Measurements from ENCODE around the gene TMC4. TPM values are rescaled to one million over a fixed set of nuclear protein-coding genes. Genes with fewer than 3 reads are reported as not detected.
"Not testable (repeated sequence)": the region's sequence is repeated elsewhere in the genome, so short reads cannot be mapped to it uniquely, and the experiment has no call there.

TMC4 gene
- polyA plus RNA-seq, 3 donors = 1.5 to 2.5 (median 2.1) TPM

DNA sequence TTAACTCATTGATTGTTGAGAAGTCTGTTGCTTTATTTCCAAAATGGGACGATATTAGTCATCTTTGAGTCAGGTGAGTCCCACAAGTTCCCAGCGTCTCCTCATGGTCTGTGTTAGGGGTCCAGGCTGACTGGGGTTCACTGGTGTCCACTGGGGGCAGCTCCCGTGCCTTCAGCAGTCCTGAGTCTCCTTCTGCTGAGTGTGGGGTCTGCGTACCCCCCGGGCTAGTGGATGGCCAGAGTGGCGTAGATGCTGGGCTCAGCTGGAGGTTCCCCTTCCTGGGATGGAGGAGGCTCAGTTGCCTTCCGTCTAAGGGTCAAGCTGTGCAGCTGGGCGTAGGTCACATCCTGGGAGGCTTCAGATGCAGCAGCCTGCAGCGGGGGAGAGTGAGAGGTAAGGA, 43.9 kb upstream of the TMC4 start:
- Histone ChIP-seq H4K20me1 (ENCODE audit: insufficient read depth, low read length) (peaks cover 26% of the 10 kb centered on the region), H3K27ac (ENCODE audit: low read depth in 1 of 2, low read length in 2 of 2) (peak overlapping the region in 1 of 2 donors; percentile 54), H3K36me3 (replicated peaks in 1 of 2; ENCODE audit: control insufficient read depth in 1 of 2, insufficient read depth in 2 of 2, low read length in 2 of 2) (peaks cover 36 to 41% of the 10 kb centered on the region in 2 donors), H3K9ac (ENCODE audit: insufficient read depth, low read length, poor library complexity, severe bottlenecking) (no peak overlapping the region), H3K4me1 (ENCODE audit: control insufficient read depth in 1 of 2, insufficient read depth in 2 of 2, low read length in 2 of 2) (peaks cover 25 to 58% of the 10 kb centered on the region in 2 donors), H3K9me3 (replicated peaks in 1 of 2; ENCODE audit: control insufficient read depth in 1 of 2, insufficient read depth in 1 of 2, low read length in 2 of 2) (no peaks in the 10 kb centered on the region), H3K4me3 (replicated peaks in 1 of 3; ENCODE audit: low read depth in 2 of 3, low read length in 3 of 3) (no peak overlapping the region), H2AFZ (ENCODE audit: insufficient read depth, low read depth, low read length, poor library complexity, severe bottlenecking) (no peak overlapping the region), H3K27me3 (ENCODE audit: control insufficient read depth in 2 of 2, insufficient read depth in 2 of 2, low read length in 2 of 2) (no peaks in the 10 kb centered on the region), H3K4me2 (replicated peaks; ENCODE audit: extremely low read depth, low read length, poor library complexity, severe bottlenecking) (no peak overlapping the region), H3K79me2 (ENCODE audit: insufficient read depth, low read length) (peaks cover 38% of the 10 kb centered on the region)
- TF ChIP-seq, protein P1, sequence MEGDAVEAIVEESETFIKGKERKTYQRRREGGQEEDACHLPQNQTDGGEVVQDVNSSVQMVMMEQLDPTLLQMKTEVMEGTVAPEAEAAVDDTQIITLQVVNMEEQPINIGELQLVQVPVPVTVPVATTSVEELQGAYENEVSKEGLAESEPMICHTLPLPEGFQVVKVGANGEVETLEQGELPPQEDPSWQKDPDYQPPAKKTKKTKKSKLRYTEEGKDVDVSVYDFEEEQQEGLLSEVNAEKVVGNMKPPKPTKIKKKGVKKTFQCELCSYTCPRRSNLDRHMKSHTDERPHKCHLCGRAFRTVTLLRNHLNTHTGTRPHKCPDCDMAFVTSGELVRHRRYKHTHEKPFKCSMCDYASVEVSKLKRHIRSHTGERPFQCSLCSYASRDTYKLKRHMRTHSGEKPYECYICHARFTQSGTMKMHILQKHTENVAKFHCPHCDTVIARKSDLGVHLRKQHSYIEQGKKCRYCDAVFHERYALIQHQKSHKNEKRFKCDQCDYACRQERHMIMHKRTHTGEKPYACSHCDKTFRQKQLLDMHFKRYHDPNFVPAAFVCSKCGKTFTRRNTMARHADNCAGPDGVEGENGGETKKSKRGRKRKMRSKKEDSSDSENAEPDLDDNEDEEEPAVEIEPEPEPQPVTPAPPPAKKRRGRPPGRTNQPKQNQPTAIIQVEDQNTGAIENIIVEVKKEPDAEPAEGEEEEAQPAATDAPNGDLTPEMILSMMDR (IDR thresholded peaks at IDR 0.05) = no peak
- no peak for DNase-seq
- H3K4me3 Mint-ChIP-seq = no peak overlapping the region
- peaks cover 0 to 5% (median 0%) of the 10 kb centered on the region in 3 donors for H3K27me3 Mint-ChIP-seq (ENCODE audit: low read depth in 3 of 3)
- no peaks in the 10 kb centered on the region for H3K9me3 Mint-ChIP-seq
- WGBS (ENCODE audit: insufficient coverage) = 95% methylated on average over 4 of the region's 9 CpGs
- H3K27ac Mint-ChIP-seq = peak overlapping the region in 6 of 7 donors; percentile 25 to 65 (median 61)
- intact Hi-C loops (cut with micrococcal nuclease) = no loop called here
- H3K4me1 Mint-ChIP-seq = peaks cover 60% of the 10 kb centered on the region
- peaks cover 55 to 61% of the 10 kb centered on the region in 2 donors for H3K36me3 Mint-ChIP-seq

DNA sequence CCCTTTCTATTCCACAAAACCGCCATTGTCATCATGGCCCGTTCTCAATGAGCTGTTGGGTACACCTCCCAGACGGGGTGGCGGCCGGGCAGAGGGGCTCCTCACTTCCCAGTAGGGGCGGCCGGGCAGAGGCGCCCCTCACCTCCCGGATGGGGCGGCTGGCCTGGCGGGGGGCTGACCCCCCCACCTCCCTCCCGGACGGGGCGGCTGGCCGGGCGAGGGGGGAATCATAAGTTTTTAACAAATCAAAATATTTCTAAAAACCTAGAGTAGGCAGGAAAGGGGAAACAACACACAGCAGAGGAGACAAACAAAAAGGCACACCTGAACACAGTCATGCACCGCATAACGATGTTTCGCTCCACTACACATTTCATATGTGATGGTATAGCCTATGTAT, 41.8 kb upstream of the TMC4 start:
- not testable (repeated sequence) for H2AFZ ChIP-seq (ENCODE audit: insufficient read depth, low read depth, low read length, poor library complexity, severe bottlenecking); H3K9me3 Mint-ChIP-seq; H3K4me2 ChIP-seq (replicated peaks; ENCODE audit: extremely low read depth, low read length, poor library complexity, severe bottlenecking); H3K4me3 Mint-ChIP-seq; H3K27ac ChIP-seq (ENCODE audit: low read depth in 1 of 2, low read length in 2 of 2); H3K27me3 ChIP-seq (ENCODE audit: control insufficient read depth in 2 of 2, insufficient read depth in 2 of 2, low read length in 2 of 2); H3K9ac ChIP-seq (ENCODE audit: insufficient read depth, low read length, poor library complexity, severe bottlenecking); DNase-seq; H3K27me3 Mint-ChIP-seq (ENCODE audit: low read depth in 3 of 3); H3K4me3 ChIP-seq (replicated peaks in 1 of 3; ENCODE audit: low read depth in 2 of 3, low read length in 3 of 3); H3K9me3 ChIP-seq (replicated peaks in 1 of 2; ENCODE audit: control insufficient read depth in 1 of 2, insufficient read depth in 1 of 2, low read length in 2 of 2)
- peaks cover 68% of the 10 kb centered on the region for H3K4me1 Mint-ChIP-seq
- Histone ChIP-seq H3K4me1 (ENCODE audit: control insufficient read depth in 1 of 2, insufficient read depth in 2 of 2, low read length in 2 of 2) (peaks cover 37 to 65% of the 10 kb centered on the region in 2 donors), H3K36me3 (replicated peaks in 1 of 2; ENCODE audit: control insufficient read depth in 1 of 2, insufficient read depth in 2 of 2, low read length in 2 of 2) (peaks cover 35 to 39% of the 10 kb centered on the region in 2 donors), H3K79me2 (ENCODE audit: insufficient read depth, low read length) (peaks cover 46% of the 10 kb centered on the region), H4K20me1 (ENCODE audit: insufficient read depth, low read length) (peaks cover 26% of the 10 kb centered on the region)
- WGBS (ENCODE audit: insufficient coverage) = no CpG with 5 or more reads among the region's 19 CpGs
- peaks cover 56 to 69% of the 10 kb centered on the region in 2 donors for H3K36me3 Mint-ChIP-seq
- intact Hi-C loops (cut with micrococcal nuclease) = loop anchor here in 1 of 2 donors (5.0 kb wide), 1 partner anchor 33 kb away; no protein-coding TSS in a partner anchor
- peak overlapping the region in 1 of 7 donors; percentile 65 for H3K27ac Mint-ChIP-seq

DNA sequence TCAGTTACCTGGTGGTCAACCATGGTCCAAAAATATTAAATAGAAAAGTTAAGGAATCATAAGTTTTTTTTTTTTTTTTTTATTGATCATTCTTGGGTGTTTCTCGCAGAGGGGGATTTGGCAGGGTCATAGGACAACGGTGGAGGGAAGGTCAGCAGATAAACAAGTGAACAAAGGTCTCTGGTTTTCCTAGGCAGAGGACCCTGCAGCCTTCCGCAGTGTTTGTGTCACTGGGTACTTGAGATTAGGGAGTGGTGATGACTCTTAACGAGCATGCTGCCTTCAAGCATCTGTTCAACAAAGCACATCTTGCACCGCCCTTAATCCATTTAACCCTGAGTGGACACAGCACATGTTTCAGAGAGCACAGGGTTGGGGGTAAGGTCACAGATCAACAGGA, 41.3 kb upstream of the TMC4 start:
- H3K27ac ChIP-seq (ENCODE audit: low read depth in 1 of 2, low read length in 2 of 2); H3K27me3 ChIP-seq (ENCODE audit: control insufficient read depth in 2 of 2, insufficient read depth in 2 of 2, low read length in 2 of 2); H2AFZ ChIP-seq (ENCODE audit: insufficient read depth, low read depth, low read length, poor library complexity, severe bottlenecking); H3K9ac ChIP-seq (ENCODE audit: insufficient read depth, low read length, poor library complexity, severe bottlenecking); H3K27me3 Mint-ChIP-seq (ENCODE audit: low read depth in 3 of 3); H3K9me3 ChIP-seq (replicated peaks in 1 of 2; ENCODE audit: control insufficient read depth in 1 of 2, insufficient read depth in 1 of 2, low read length in 2 of 2); H3K9me3 Mint-ChIP-seq; H3K4me3 ChIP-seq (replicated peaks in 1 of 3; ENCODE audit: low read depth in 2 of 3, low read length in 3 of 3); H3K4me2 ChIP-seq (replicated peaks; ENCODE audit: extremely low read depth, low read length, poor library complexity, severe bottlenecking); DNase-seq; H3K4me3 Mint-ChIP-seq: not testable (repeated sequence)
- peaks cover 53 to 64% of the 10 kb centered on the region in 2 donors for H3K36me3 Mint-ChIP-seq
- intact Hi-C loops (cut with micrococcal nuclease) = loop anchor here in 1 of 2 donors (5.0 kb wide), 1 partner anchor 33 kb away; no protein-coding TSS in a partner anchor
- H3K4me1 ChIP-seq (ENCODE audit: control insufficient read depth in 1 of 2, insufficient read depth in 2 of 2, low read length in 2 of 2) = peaks cover 37 to 65% of the 10 kb centered on the region in 2 donors
- peaks cover 73% of the 10 kb centered on the region for H3K4me1 Mint-ChIP-seq
- peaks cover 23% of the 10 kb centered on the region for H4K20me1 ChIP-seq (ENCODE audit: insufficient read depth, low read length)
- H3K27ac Mint-ChIP-seq = peak overlapping the region in 5 of 7 donors; percentile 30 to 73 (median 61)
- no CpG with 5 or more reads among the region's 5 CpGs for WGBS (ENCODE audit: insufficient coverage)
- H3K79me2 ChIP-seq (ENCODE audit: insufficient read depth, low read length) = peaks cover 45% of the 10 kb centered on the region
- H3K36me3 ChIP-seq (replicated peaks in 1 of 2; ENCODE audit: control insufficient read depth in 1 of 2, insufficient read depth in 2 of 2, low read length in 2 of 2) = peaks cover 29 to 34% of the 10 kb centered on the region in 2 donors

Measured in CD14-positive monocyte (primary cell).